Sigmoid colon (tissue), 7 donors: Measurements from ENCODE around the gene VAT1L. TPM values are rescaled to one million over a fixed set of nuclear protein-coding genes. Genes with fewer than 3 reads are reported as not detected.

Source experiments
- DNase-seq: peaks from one replicate; pipeline ENCODE4 v3.0.0-alpha.2; 2019
- H3K27ac ChIP-seq, 4 donors: fragments of 200-600 bp; sonication (generic); one replicate each; pipeline ENCODE4 v1.5.1; 2016 to 2019; ENCODE audit warnings: mild to moderate bottlenecking in 1 of 4
- H3K27me3 ChIP-seq, 3 donors: fragments of 200-600 bp; sonication (generic); one replicate each; pipeline ENCODE4 v1.5.1; 2019; ENCODE audit warnings: mild to moderate bottlenecking in 1 of 3
- H3K36me3 ChIP-seq, 4 donors: fragments of 200-600 bp; sonication (generic); one replicate each; pipeline ENCODE4 v1.5.1; 2016 to 2019
- H3K4me1 ChIP-seq, 4 donors: fragments of 200-600 bp; sonication (generic); one replicate each; pipeline ENCODE4 v1.5.1; 2017 to 2019
- H3K4me3 ChIP-seq, 4 donors: fragments of 200-600 bp; sonication (generic); one replicate each; pipeline ENCODE4 v1.5.1; 2017 to 2019; ENCODE audit warnings: mild to moderate bottlenecking in 2 of 4, moderate library complexity in 1 of 4
- H3K9me3 ChIP-seq, 4 donors: fragments of 200-600 bp in 3 of 4; sonication (generic) in 3 of 4; one replicate each; pipeline versions ENCODE4 v1.5.1 to v1.6.1; 2013 to 2019
- CTCF ChIP-seq, 4 experiments: fragments of 450-650 bp in 3 of 4; fragments of 200-600 bp in 1 of 4; IDR thresholded peaks; one replicate each; pipeline ENCODE4 v1.5.1; 2016 to 2019; ENCODE audit warnings: antibody characterized with exemption in 4 of 4, mild to moderate bottlenecking in 3 of 4, moderate library complexity in 2 of 4
- EP300 ChIP-seq, 4 donors: sonication (generic); formaldehyde crosslinking; IDR thresholded peaks; one replicate each; pipeline ENCODE4 v1.6.1; 2017; ENCODE audit warnings: antibody characterized with exemption in 4 of 4
- POLR2A ChIP-seq, 2 donors: fragments of 450-650 bp; IDR thresholded peaks; one replicate each; pipeline ENCODE4 v1.6.1; 2016; ENCODE audit warnings: antibody characterized with exemption in 2 of 2, mild to moderate bottlenecking in 2 of 2, moderate library complexity in 2 of 2
- POLR2AphosphoS5 ChIP-seq, 4 donors: sonication (generic); formaldehyde crosslinking; IDR thresholded peaks; one replicate each; pipeline ENCODE4 v1.6.1; 2017; ENCODE audit warnings: antibody characterized with exemption in 4 of 4
- WGBS, 2 donors: extraction: QIAGEN DNeasy Blood & Tissue Kit; methylation state at CpG; one replicate each; pipeline ENCODE4 v1.1.7; 2013; 5-methylcytosine and 5-hydroxymethylcytosine counted together
- intact Hi-C: fragments of 100-400 bp; cut with DNase I; formaldehyde crosslinking; loops from one replicate; pipeline ENCODE4 v1.15.1; 2023
- polyA plus RNA-seq, 3 donors: library from polyadenylated mRNA; stranded (reverse); fragments of 200-250 nt; gene quantifications; one replicate each; pipeline ENCODE4 v1.2.3, GENCODE V29; 2013
- total RNA-seq, 4 donors: library from RNA; depleted of rRNA; stranded (reverse); fragments of >200 nt; gene quantifications; one replicate each; pipeline ENCODE4 v1.1.0, GENCODE V29; 2016
- donor health status: healthy with polysubstance abuse.
- donor health status: Bipolar disorder and iron deficiency.
- donor health status: healthy.

Gene VAT1L
- total and polyA plus RNA-seq, 7 donors: 0.60 to 6.4 (median 4.5) TPM

- DNase-seq: no peak
- Histone ChIP-seq H3K27ac (no peak overlapping the region), H3K9me3 (no peaks in the 10 kb centered on the region), H3K4me1 (peaks cover 0 to 4% (median 0%) of the 10 kb centered on the region in 4 donors), H3K36me3 (no peaks in the 10 kb centered on the region), H3K4me3 (no peak overlapping the region), H3K27me3 (no peaks in the 10 kb centered on the region)
- TF ChIP-seq EP300 (IDR thresholded peaks at IDR 0.05): no peak
- no peak for TF ChIP-seq CTCF (IDR thresholded peaks at IDR 0.05)
- no peak for TF ChIP-seq POLR2A (IDR thresholded peaks at IDR 0.05)
- intact Hi-C loops: no loop called here
- 91 to 94% methylated on average over 8 of the region's 8 CpGs for WGBS, 2 donors
Measured at GRCh38 chr16:77801817-77802216, 13.5 kb downstream of the VAT1L start.

GRCh38 chr16:77805398-77805797 is 17.0 kb downstream of the VAT1L start:
- 45 to 80% methylated on average over 10 of the region's 10 CpGs for WGBS, 2 donors
- Histone ChIP-seq H3K4me1 (peaks cover 0 to 4% (median 0%) of the 10 kb centered on the region in 4 donors), H3K9me3 (no peaks in the 10 kb centered on the region), H3K4me3 (no peak overlapping the region), H3K27me3 (no peaks in the 10 kb centered on the region), H3K36me3 (no peaks in the 10 kb centered on the region), H3K27ac (no peak overlapping the region)
- no peak for DNase-seq
- intact Hi-C loops: no loop called here
- TF ChIP-seq POLR2A (IDR thresholded peaks at IDR 0.05) (no peak), POLR2AphosphoS5 (IDR thresholded peaks at IDR 0.05) (no peak), CTCF (IDR thresholded peaks at IDR 0.05) (no peak), EP300 (IDR thresholded peaks at IDR 0.05) (no peak)

GRCh38 chr16:77807021-77807420 is 18.7 kb downstream of the VAT1L start:
- no peaks in the 10 kb centered on the region for H3K27me3 ChIP-seq
- H3K36me3 ChIP-seq: no peaks in the 10 kb centered on the region
- TF ChIP-seq POLR2A (IDR thresholded peaks at IDR 0.05): no peak
- TF ChIP-seq EP300 (IDR thresholded peaks at IDR 0.05): no peak
- no peak for TF ChIP-seq POLR2AphosphoS5 (IDR thresholded peaks at IDR 0.05)
- no peak for TF ChIP-seq CTCF (IDR thresholded peaks at IDR 0.05)
- no peak overlapping the region for H3K4me3 ChIP-seq
- intact Hi-C loops: no loop called here
- 18 to 43% methylated on average over 1 of the region's 1 CpG for WGBS, 2 donors
- H3K9me3 ChIP-seq: no peaks in the 10 kb centered on the region
- H3K27ac ChIP-seq: no peak overlapping the region
- peaks cover 0 to 4% (median 0%) of the 10 kb centered on the region in 4 donors for H3K4me1 ChIP-seq
- no peak for DNase-seq

GRCh38 chr16:77812856-77813500 is 24.6 kb downstream of the VAT1L start:
- no peak overlapping the region for H3K4me3 ChIP-seq
- H3K9me3 ChIP-seq: no peaks in the 10 kb centered on the region
- no peaks in the 10 kb centered on the region for H3K27me3 ChIP-seq
- TF ChIP-seq POLR2A (IDR thresholded peaks at IDR 0.05): no peak
- TF ChIP-seq CTCF (IDR thresholded peaks at IDR 0.05): no peak
- TF ChIP-seq EP300 (IDR thresholded peaks at IDR 0.05): no peak
- TF ChIP-seq POLR2AphosphoS5 (IDR thresholded peaks at IDR 0.05): no peak
- intact Hi-C loops: no loop called here
- 69 to 76% methylated on average over 2 of the region's 2 CpGs for WGBS, 2 donors
- no peak for DNase-seq
- no peak overlapping the region for H3K27ac ChIP-seq
- no peaks in the 10 kb centered on the region for H3K4me1 ChIP-seq
- H3K36me3 ChIP-seq: no peaks in the 10 kb centered on the region

GRCh38 chr16:77816293-77816692 is 27.9 kb downstream of the VAT1L start:
- no peak overlapping the region for H3K4me3 ChIP-seq
- intact Hi-C loops: no loop called here
- DNase-seq: no peak
- no peak for TF ChIP-seq POLR2AphosphoS5 (IDR thresholded peaks at IDR 0.05)
- no peak for TF ChIP-seq CTCF (IDR thresholded peaks at IDR 0.05)
- TF ChIP-seq POLR2A (IDR thresholded peaks at IDR 0.05): no peak
- TF ChIP-seq EP300 (IDR thresholded peaks at IDR 0.05): no peak
- no peaks in the 10 kb centered on the region for H3K27me3 ChIP-seq
- no peak overlapping the region for H3K27ac ChIP-seq
- no peaks in the 10 kb centered on the region for H3K4me1 ChIP-seq
- no peaks in the 10 kb centered on the region for H3K36me3 ChIP-seq
- H3K9me3 ChIP-seq: no peaks in the 10 kb centered on the region
